B cell (primary cell): ENCODE results near the gene TM9SF4. TPM values are rescaled to one million over a fixed set of nuclear protein-coding genes. Genes with fewer than 3 reads are reported as not detected.

ENCODE experiments used
- ATAC-seq: fragments of 200-7000 bp; cut with Tn5 transposase; one replicate; pipeline ENCODE4 v1.10.0; 2021; ENCODE audit warnings: low read depth, mild to moderate bottlenecking, moderate number of reproducible peaks, moderate library complexity
- CTCF ChIA-PET: fragments of 350-600 bp; sonication (Branson Sonifier 250); formaldehyde crosslinking; loops from one replicate; lab custom pipeline; 2021; ENCODE audit warnings: antibody characterized with exemption, inconsistent platforms; lab: Charles Lee
- POLR2A ChIA-PET: fragments of 350-600 bp; sonication (Branson Sonifier 250); formaldehyde crosslinking; loops from one replicate; lab custom pipeline; 2021; ENCODE audit warnings: antibody characterized with exemption; lab: Charles Lee
- DNase-seq: peaks from one replicate; pipeline ENCODE4 v3.0.0; 2013
- H2AFZ ChIP-seq: 2 replicates; pipeline ENCODE4 v1.6.1; 2012; ENCODE audit warnings: mild to moderate bottlenecking, low read depth, low read length; ENCODE audit not compliant: insufficient read depth, poor library complexity, severe bottlenecking
- H3K27ac ChIP-seq, 2 donors: 1 replicate in 1 of 2; 2 replicates in 1 of 2; pipeline ENCODE4 v1.5.1; 2012 to 2013; ENCODE audit warnings: low read length in 2 of 2, mild to moderate bottlenecking in 2 of 2, moderate library complexity in 1 of 2
- H3K27me3 ChIP-seq, 4 experiments: fragments of 200-600 bp in 1 of 4; sonication (generic) in 1 of 4; replicated peaks in 1 of 4; 1 replicate in 2 of 4; 2 replicates in 2 of 4; pipeline versions ENCODE4 v1.6.1 to v1.7.0; 2013 to 2016; ENCODE audit warnings: low read length in 3 of 4, mild to moderate bottlenecking in 2 of 4, mixed read lengths in 1 of 4, moderate library complexity in 1 of 4; ENCODE audit not compliant: insufficient read depth in 4 of 4, control insufficient read depth in 3 of 4; ENCODE audit errors: control extremely low read depth in 1 of 4
- H3K36me3 ChIP-seq, 2 experiments: replicated peaks in 1 of 2; 1 replicate in 1 of 2; 2 replicates in 1 of 2; pipeline versions ENCODE4 v1.6.1 to v1.7.1; 2013; ENCODE audit warnings: low read length in 1 of 2; ENCODE audit not compliant: insufficient read depth in 2 of 2, control insufficient read depth in 1 of 2; ENCODE audit errors: control extremely low read depth in 1 of 2, extremely low read depth in 1 of 2
- H3K4me1 ChIP-seq, 2 donors: fragments of 200-600 bp in 1 of 2; sonication (generic) in 1 of 2; 1 replicate in 1 of 2; 2 replicates in 1 of 2; pipeline versions ENCODE4 v1.5.1 to v1.6.1; 2013 to 2017; ENCODE audit warnings: low read length in 2 of 2; ENCODE audit not compliant: control insufficient read depth in 2 of 2, insufficient read depth in 2 of 2
- H3K4me2 ChIP-seq: replicated peaks from 2 replicates; pipeline ENCODE3; 2012; ENCODE audit warnings: mild to moderate bottlenecking, low read depth, low read length; ENCODE audit not compliant: poor library complexity, severe bottlenecking
- H3K4me3 ChIP-seq, 5 experiments: fragments of 200-600 bp in 1 of 5; sonication (generic) in 1 of 5; 1 replicate in 3 of 5; 2 replicates in 2 of 5; pipeline versions ENCODE4 v1.5.1 to v1.7.0; 2011 to 2016; ENCODE audit warnings: low read length in 4 of 5, mild to moderate bottlenecking in 4 of 5, low read depth in 2 of 5, control low read depth in 1 of 5, moderate library complexity in 1 of 5; ENCODE audit not compliant: insufficient read depth in 1 of 5; ENCODE audit errors: control extremely low read depth in 1 of 5, extremely low read depth in 1 of 5
- H3K79me2 ChIP-seq: fragments of 200-600 bp; sonication (generic); one replicate; pipeline ENCODE4 v1.6.0; 2016; ENCODE audit warnings: low read length; ENCODE audit not compliant: control insufficient read depth, insufficient read depth
- H3K9ac ChIP-seq: fragments of 200-600 bp; sonication (generic); 2 replicates; pipeline ENCODE4 v1.6.1; 2017; ENCODE audit warnings: mild to moderate bottlenecking, low read length, moderate library complexity
- H3K9me3 ChIP-seq, 3 donors: one replicate each; pipeline versions ENCODE4 v1.6.1 to v1.7.1; 2013; ENCODE audit warnings: low read length in 2 of 3; ENCODE audit not compliant: control insufficient read depth in 2 of 3, insufficient read depth in 1 of 3; ENCODE audit errors: control extremely low read depth in 1 of 3
- H4K20me1 ChIP-seq: 2 replicates; pipeline ENCODE4 v1.6.0; 2012; ENCODE audit warnings: mild to moderate bottlenecking, low read length; ENCODE audit not compliant: insufficient read depth, control insufficient read depth, poor library complexity, severe bottlenecking
- H3K27ac Mint-ChIP-seq: one replicate; pipeline ENCODE4 v1.8.0; 2021; ENCODE audit warnings: mixed read lengths
- H3K27me3 Mint-ChIP-seq: one replicate; pipeline ENCODE4 v1.8.0; 2021; ENCODE audit warnings: mixed read lengths
- H3K4me1 Mint-ChIP-seq: one replicate; pipeline ENCODE4 v1.8.0; 2021; ENCODE audit warnings: mixed read lengths
- H3K4me3 Mint-ChIP-seq: one replicate; pipeline ENCODE4 v1.8.0; 2021; ENCODE audit warnings: mixed read lengths
- H3K9me3 Mint-ChIP-seq: one replicate; pipeline ENCODE4 v1.8.0; 2022; ENCODE audit warnings: mixed read lengths; ENCODE audit not compliant: insufficient read depth
- EZH2 ChIP-seq: IDR thresholded peaks from 2 replicates; pipeline ENCODE4 v1.6.1; 2012; ENCODE audit warnings: borderline replicate concordance, low read depth, mild to moderate bottlenecking, moderate library complexity, low read length; ENCODE audit not compliant: insufficient read depth, poor library complexity, severe bottlenecking
- WGBS: methylation state at CpG from one replicate; pipeline ENCODE4 v1.1.5; 2013; ENCODE audit warnings: missing lambda C conversion rate; ENCODE audit not compliant: insufficient coverage; 5-methylcytosine and 5-hydroxymethylcytosine counted together
- intact Hi-C: fragments of 100-400 bp; cut with micrococcal nuclease; formaldehyde crosslinking; loops from one replicate; pipeline ENCODE4 v1.10.0; 2022
- polyA plus RNA-seq: library from polyadenylated mRNA; depleted of rRNA; stranded (reverse); fragments of >200 nt; gene quantifications from 2 replicates; pipeline ENCODE4 v1.2.3, GENCODE V29; 2012
- total RNA-seq, 2 donors: library from RNA; stranded (reverse); fragments of 120-200 nt in 1 of 2; gene quantifications; 1 replicate in 1 of 2; 2 replicates in 1 of 2; pipeline versions ENCODE4 v1.2.3 to v1.2.4, GENCODE V29; 2013 to 2022
- TF ChIP-seq, protein P1 (sequence below): fragments of 200-600 bp; IDR thresholded peaks from one replicate; pipeline ENCODE4 v1.8.0; 2022; ENCODE audit warnings: antibody characterized with exemption, mild to moderate bottlenecking

Gene TM9SF4
- total and polyA plus RNA-seq, 2 donors (not counting 1 experiment from before 2014, with no cell fraction given) = 23.5 to 53.8 TPM

DNA sequence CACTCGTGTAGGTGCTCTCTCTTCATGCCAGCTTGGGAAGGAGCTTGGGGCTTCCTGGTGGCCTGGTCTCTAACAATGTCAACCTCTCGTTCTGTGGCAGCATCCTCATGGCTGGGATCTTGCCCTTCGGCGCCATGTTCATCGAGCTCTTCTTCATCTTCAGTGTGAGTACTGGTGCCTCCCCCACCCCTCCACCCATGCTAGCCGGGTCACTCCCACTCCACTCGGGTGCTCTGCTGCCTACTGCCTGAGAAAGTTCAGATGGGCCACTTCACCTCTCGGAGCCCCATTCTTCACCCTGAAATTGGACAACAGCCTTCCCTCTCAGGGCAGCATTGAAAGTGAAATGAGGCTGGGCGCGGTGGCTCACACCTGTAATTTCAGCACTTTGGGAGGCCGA lies 48.8 kb downstream of the TM9SF4 start:
- ChIA-PET CTCF (interaction anchor here (0.6 kb wide), 1 partner anchor 10 kb away, joined by 6 read pairs; no protein-coding TSS in a partner anchor), POLR2A (no interaction called here)
- no peak overlapping the region for H3K9ac ChIP-seq

GRCh38 chr20:32158943-32159660 lies 49.6 kb downstream of the TM9SF4 start:
- Histone ChIP-seq H3K9ac (no peak overlapping the region), H3K27me3 (no peaks in the 10 kb centered on the region), H3K79me2 (no peaks in the 10 kb centered on the region), H3K9me3 (no peaks in the 10 kb centered on the region), H3K27ac (no peak overlapping the region), H3K36me3 (peaks cover 6 to 59% of the 10 kb centered on the region in 2 experiments), H3K4me2 (no peak overlapping the region), H4K20me1 (no peaks in the 10 kb centered on the region), H3K4me1 (no peaks in the 10 kb centered on the region), H2AFZ (no peak overlapping the region), H3K4me3 (no peak overlapping the region)
- no peaks in the 10 kb centered on the region for H3K27me3 Mint-ChIP-seq
- POLR2A ChIA-PET = no interaction called here
- intact Hi-C loops = no loop called here
- no peak for TF ChIP-seq EZH2
- TF ChIP-seq, protein P1, sequence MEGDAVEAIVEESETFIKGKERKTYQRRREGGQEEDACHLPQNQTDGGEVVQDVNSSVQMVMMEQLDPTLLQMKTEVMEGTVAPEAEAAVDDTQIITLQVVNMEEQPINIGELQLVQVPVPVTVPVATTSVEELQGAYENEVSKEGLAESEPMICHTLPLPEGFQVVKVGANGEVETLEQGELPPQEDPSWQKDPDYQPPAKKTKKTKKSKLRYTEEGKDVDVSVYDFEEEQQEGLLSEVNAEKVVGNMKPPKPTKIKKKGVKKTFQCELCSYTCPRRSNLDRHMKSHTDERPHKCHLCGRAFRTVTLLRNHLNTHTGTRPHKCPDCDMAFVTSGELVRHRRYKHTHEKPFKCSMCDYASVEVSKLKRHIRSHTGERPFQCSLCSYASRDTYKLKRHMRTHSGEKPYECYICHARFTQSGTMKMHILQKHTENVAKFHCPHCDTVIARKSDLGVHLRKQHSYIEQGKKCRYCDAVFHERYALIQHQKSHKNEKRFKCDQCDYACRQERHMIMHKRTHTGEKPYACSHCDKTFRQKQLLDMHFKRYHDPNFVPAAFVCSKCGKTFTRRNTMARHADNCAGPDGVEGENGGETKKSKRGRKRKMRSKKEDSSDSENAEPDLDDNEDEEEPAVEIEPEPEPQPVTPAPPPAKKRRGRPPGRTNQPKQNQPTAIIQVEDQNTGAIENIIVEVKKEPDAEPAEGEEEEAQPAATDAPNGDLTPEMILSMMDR = no peak
- DNase-seq (no peak), ATAC-seq (no peak)
- H3K4me1 Mint-ChIP-seq = peaks cover 2% of the 10 kb centered on the region
- no peak overlapping the region for H3K4me3 Mint-ChIP-seq
- WGBS = no CpG with 5 or more reads among the region's 4 CpGs
- no peaks in the 10 kb centered on the region for H3K9me3 Mint-ChIP-seq
- no peak overlapping the region for H3K27ac Mint-ChIP-seq
- CTCF ChIA-PET = interaction anchor here (0.6 kb wide), 1 partner anchor 10 kb away, joined by 6 read pairs; no protein-coding TSS in a partner anchor

More for the DNA sequence above, 48.8 kb downstream of the TM9SF4 start:
- Mint-ChIP-seq H3K4me1 (peaks cover 2% of the 10 kb centered on the region), H3K9me3 (no peaks in the 10 kb centered on the region), H3K27me3 (no peaks in the 10 kb centered on the region), H3K27ac (no peak overlapping the region), H3K4me3 (no peak overlapping the region)
- Histone ChIP-seq H3K36me3 (peaks cover 7 to 62% of the 10 kb centered on the region in 2 experiments), H3K27ac (no peak overlapping the region), H3K4me1 (no peaks in the 10 kb centered on the region), H3K9me3 (no peaks in the 10 kb centered on the region), H3K4me3 (no peak overlapping the region), H3K27me3 (no peaks in the 10 kb centered on the region), H2AFZ (no peak overlapping the region), H4K20me1 (no peaks in the 10 kb centered on the region), H3K79me2 (no peaks in the 10 kb centered on the region), H3K4me2 (no peak overlapping the region)
- no peak for TF ChIP-seq EZH2
- TF ChIP-seq, protein P1 = no peak
- no peak for DNase-seq
- WGBS = 98% methylated on average over 11 of the region's 11 CpGs
- no peak for ATAC-seq
- intact Hi-C loops = no loop called here
